Measurements from ENCODE around the gene GCNA.

GCNA gene, protein sequence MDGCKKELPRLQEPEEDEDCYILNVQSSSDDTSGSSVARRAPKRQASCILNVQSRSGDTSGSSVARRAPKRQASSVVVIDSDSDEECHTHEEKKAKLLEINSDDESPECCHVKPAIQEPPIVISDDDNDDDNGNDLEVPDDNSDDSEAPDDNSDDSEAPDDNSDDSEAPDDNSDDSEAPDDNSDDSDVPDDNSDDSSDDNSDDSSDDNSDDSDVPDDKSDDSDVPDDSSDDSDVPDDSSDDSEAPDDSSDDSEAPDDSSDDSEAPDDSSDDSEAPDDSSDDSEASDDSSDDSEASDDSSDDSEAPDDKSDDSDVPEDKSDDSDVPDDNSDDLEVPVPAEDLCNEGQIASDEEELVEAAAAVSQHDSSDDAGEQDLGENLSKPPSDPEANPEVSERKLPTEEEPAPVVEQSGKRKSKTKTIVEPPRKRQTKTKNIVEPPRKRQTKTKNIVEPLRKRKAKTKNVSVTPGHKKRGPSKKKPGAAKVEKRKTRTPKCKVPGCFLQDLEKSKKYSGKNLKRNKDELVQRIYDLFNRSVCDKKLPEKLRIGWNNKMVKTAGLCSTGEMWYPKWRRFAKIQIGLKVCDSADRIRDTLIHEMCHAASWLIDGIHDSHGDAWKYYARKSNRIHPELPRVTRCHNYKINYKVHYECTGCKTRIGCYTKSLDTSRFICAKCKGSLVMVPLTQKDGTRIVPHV

GRCh38 chrX:71578253-71579135 lies at the start of gene GCNA:
Gene GCNA, plus strand, starts transcription at chrX:71578437. Its CDS starts 2,385 bp downstream, at chrX:71580822.
- no peak for DNase-seq

GRCh38 chrX:71532078-71532752 lies 46.0 kb upstream of the GCNA start:
- peak; percentile 71 for DNase-seq

- DNase-seq = peak; percentile 97
These were observed 45.3 kb upstream of the GCNA start, which contains the start of gene OGT for GRCh38 chrX:71532753-71533425. Gene OGT, plus strand, starts transcription at chrX:71533104. Its CDS starts 196 bp downstream, at chrX:71533300.

DNA sequence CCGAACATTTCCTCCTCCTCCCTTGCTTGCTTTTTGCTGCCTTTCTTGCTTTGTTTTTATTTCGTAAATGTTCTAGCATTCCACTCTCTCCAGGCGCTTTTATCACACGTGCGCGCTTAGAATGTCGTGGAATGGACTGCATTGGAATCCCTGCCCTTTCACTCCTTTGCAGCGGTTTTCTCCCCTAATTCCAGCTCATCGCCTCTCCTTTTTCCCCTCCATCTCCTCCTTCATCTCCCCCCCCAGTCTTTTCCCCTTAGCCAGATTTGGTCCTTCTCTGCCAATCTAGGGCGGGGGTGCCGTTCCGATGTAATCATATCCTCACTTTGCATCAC lies 44.8 kb upstream of the GCNA start:
- DNase-seq = no peak

DNA sequence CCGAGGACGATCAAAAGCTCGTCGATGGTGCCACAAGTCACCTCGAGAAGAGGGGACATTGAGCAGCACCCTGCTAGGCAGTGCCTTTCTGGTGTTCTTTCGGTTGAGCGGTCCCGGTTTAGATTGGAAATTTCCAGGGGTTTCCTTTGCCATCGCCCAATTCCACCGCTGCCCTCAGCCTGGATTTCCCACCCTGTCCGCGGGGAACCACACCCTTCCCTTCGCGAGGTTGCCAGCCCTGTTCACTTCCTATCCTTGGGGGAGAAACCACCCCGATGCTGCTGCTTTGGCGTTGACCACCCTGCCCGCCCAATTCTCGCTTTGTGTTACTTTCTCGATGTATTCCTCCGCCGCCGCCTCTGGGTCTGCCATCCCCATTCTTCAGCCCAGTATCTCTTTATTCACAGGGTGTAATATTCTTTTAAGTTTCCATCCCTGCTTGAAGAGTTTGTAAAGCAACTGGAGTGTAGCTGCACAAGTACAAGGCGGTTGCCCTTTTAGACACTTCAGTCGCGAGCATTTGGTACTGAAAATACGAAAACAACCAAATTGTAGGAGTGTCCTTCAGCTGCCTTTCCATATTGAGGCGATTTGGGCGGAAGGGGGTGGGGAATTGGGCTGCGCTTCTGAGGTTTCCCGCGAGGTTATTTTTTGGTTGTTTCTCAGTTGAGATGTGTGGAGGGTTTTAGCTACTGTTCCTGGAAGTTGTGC lies 44.2 kb upstream of the GCNA start:
- DNase-seq = peak; percentile 76

- peak; percentile 35 for DNase-seq
These were observed 43.3 kb upstream of the GCNA start for GRCh38 chrX:71534773-71535544.

DNA sequence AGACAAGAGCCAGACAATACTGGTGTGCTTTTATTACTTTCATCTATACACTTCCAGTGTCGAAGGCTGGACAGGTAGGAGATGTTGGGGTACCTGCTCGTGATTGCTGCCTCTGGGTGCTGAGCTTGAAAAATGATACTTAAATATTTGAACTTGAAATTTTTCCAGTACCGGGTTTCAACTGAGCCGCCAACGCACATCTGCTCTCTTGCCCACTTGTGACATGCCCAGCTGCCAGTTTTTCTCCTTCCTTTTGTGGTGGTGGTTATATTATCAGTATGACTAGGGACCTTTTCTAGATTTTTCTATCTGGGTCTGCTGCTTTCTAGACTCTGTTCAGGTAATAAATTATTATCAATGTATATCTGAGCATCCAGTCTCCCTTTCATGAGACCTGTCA lies 42.0 kb upstream of the GCNA start:
- no peak for DNase-seq

GRCh38 chrX:71537743-71538142 lies 40.5 kb upstream of the GCNA start:
- no peak for DNase-seq

DNA sequence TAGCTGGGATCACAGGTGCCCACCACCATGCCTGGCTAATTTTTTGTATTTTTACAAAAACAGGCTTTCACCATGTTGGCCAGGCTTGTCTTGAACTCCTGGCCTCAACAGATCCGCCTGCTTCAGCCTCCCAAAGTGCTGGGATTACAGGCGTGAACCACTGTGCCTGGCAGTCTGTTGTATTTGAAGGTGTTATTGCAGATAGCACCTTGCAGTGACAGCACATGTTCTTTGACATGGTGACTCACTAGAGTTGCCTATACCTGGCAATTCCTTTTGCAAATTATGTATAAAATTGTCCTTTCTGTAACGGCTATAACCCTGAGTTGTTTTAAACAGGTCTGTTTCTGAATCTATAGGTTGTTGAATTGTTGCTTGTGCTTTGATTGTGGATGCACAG lies 37.4 kb upstream of the GCNA start:
- DNase-seq = no peak

GRCh38 chrX:71541210-71542022 lies 36.8 kb upstream of the GCNA start:
- peak; percentile 58 for DNase-seq

DNA sequence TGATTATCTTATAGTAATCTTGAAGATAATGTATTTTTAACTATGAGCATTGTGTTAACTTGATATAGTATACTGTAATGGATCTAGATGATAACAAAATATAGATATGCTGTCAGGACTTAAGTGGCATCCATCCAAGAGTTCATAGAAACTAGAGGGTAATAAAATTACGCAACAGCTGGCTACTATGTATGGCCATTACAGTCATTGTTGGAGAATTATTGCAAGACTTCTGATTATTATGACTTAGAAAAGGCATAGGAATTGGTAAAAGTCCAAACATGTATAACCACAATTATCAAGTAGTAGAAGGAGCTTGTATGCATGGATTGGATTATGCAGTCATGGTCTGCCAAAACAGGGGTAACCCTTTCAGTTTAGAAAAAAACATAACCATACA lies 35.8 kb upstream of the GCNA start:
- peak; percentile 42 for DNase-seq

- DNase-seq = no peak
These were observed 35.4 kb upstream of the GCNA start for GRCh38 chrX:71542825-71543224.

GRCh38 chrX:71543316-71543715 lies 34.9 kb upstream of the GCNA start:
- DNase-seq = no peak

DNA sequence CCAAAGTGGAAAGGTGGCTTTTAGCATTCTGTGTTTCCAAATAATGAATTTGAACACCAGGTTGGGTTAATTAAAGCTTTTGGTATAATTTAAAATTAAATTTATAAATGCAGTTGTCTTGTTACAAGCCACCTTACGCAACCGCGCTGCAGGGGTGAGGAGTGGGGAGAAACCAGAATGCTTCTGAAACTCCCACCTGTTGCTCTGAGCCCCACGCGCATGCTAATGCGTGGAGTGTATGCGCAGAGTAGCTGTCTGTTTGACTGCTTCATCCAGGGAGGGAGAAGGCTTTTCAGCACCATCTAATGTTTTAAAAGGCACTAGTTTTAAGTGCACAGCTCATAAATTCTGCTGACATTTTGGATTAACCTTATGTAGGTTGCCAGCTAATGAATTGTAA lies 32.9 kb upstream of the GCNA start:
- DNase-seq = no peak

DNA sequence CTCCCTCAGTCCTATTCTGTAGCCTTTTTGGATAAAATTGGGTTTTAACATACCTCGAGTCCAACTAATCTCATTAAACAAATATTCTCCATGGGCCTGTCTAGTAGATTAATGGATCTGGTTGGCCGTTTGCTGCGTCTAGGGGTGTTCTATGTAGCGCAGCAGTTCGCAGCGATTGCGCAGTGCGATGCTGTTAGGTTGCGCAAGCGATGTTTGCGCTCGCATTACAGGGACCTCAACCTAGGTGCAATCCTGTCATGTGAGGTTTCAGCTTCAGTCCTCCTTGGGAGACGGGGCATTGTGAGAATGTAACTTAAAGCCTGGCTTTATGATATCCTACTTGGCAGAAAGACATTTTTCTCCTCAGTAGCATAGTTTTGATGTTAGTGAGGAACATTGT lies 31.4 kb upstream of the GCNA start:
- no peak for DNase-seq

GRCh38 chrX:71547339-71547738 lies 30.9 kb upstream of the GCNA start:
- DNase-seq = no peak

GRCh38 chrX:71549986-71550385 lies 28.3 kb upstream of the GCNA start:
- no peak for DNase-seq

DNA sequence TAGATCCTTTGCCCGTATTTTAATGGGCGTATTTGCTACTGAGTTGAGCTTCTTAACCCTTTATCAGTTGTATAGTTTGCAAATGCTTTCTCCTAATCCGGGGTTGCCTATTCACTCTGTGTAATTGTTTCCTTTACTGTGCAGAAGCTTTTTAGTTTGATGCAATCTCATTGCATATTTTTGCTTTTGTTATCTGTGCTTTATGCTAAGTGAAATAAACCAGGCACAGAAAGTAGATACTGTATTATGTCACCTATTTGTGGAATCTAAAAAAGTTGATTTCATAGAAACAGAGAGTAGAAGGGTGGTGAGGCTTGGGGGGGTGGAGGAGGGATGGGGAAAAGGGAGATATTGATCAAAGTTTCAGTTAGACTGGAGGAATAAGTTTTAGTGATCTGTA lies 27.7 kb upstream of the GCNA start:
- DNase-seq = no peak

- DNase-seq = no peak
These were observed 22.2 kb upstream of the GCNA start for GRCh38 chrX:71556036-71556435.

DNA sequence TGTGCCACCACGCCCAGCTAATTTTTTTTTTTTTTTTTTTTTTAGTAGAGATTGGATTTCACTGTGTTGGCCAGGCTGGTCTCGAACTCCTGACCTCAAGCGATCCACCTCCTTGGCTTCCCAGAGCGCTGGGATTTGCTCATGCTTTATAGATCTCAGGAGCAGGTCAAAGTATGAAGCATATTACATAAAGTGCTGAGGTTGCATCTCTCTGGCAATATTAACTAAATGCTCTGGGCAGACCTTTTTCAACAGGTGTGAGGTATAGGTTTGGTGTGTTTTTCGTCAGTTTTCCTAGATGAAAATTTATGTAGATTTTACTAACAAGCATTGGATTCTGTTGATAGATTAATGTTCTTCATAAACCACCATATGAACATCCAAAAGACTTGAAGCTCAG lies 19.3 kb upstream of the GCNA start:
- no peak for DNase-seq

All from OCI-M1 (cell line).